HG02763 (cell line): ENCODE measurements around the gene OR4D2.

Experiments used
- ATAC-seq: cut with Tn5 transposase; IDR thresholded peaks from one replicate; pipeline ENCODE4 v1.9.1; 2021; ENCODE audit warnings: mild to moderate bottlenecking, moderate library complexity; ENCODE audit not compliant: unreplicated experiment

OR4D2 gene

GRCh38 chr17:58207451-58207850 lies 40.7 kb downstream of the OR4D2 start:
- no peak for ATAC-seq

- ATAC-seq = no peak
Observed at GRCh38 chr17:58208344-58208743, 41.6 kb downstream of the OR4D2 start.

- ATAC-seq = no peak
Observed at GRCh38 chr17:58210922-58211321, 44.1 kb downstream of the OR4D2 start.

GRCh38 chr17:58215685-58216084 lies 48.9 kb downstream of the OR4D2 start:
- no peak for ATAC-seq

GRCh38 chr17:58217766-58218165 lies 51.0 kb downstream of the OR4D2 start:
- ATAC-seq = no peak

GRCh38 chr17:58219007-58219788 lies 52.4 kb downstream of the OR4D2 start, which contains the start of gene MKS1:
TSS of gene MKS1 (minus strand) at chr17:58219255. CDS start at chr17:58219230, 25 bp downstream.
- ATAC-seq = peak; percentile 98

- no peak for ATAC-seq
Observed at GRCh38 chr17:58219789-58220183, 53.0 kb downstream of the OR4D2 start.
